NOMO-1 treated with dmso at 0.1 percent for 144 hours (cell line): ENCODE results near the gene ATOX1.

Experiments used
- DNase-seq: peaks from one replicate; lab custom pipeline; 2025; ENCODE audit not compliant: unreplicated experiment; lab: John Stamatoyannopoulos, UW

ATOX1 gene

DNA sequence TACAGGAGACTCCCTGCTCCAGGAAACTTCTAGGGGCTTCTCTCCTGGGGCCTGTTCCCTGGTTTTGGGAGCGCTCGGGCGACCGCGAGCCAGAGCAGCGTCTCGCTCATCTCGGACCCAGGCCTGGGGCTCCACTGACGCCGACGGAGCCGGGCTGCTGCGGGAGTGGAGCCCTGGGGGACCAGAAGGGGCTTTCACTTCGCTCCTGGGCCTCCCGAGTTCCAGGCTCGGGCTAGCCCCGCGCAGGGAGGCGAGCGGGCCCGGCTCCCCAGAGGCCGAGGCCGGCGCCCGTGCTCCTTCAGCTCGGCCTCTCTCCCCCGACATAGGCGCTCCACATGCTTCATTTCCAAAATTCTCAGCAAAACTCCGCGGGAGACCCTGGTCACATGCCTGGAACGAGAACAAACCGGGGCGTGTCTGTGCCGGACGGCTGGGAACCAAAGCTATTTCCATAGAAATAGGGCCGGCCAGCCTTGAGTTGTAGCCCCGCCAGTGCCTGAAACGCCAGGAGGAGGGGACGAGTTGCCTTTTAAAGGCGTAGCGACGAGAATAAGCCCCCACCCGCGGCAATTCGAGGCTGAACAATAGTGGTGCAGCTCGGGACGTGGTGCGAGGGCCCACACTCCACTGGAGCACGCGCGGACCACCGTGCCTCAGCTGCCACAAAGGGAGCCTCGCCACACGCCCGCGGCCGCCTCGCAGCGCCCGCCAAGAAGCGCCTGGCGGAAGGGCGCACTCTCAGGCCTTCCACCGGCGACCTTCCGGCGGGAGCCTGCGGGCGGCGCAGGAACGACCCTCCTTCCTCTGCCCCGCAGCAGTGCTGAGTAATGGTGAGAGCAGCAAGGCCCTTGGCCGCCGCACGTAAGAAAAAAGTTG is 12.2 kb upstream of the ATOX1 start:
- DNase-seq = peak; percentile 67

DNA sequence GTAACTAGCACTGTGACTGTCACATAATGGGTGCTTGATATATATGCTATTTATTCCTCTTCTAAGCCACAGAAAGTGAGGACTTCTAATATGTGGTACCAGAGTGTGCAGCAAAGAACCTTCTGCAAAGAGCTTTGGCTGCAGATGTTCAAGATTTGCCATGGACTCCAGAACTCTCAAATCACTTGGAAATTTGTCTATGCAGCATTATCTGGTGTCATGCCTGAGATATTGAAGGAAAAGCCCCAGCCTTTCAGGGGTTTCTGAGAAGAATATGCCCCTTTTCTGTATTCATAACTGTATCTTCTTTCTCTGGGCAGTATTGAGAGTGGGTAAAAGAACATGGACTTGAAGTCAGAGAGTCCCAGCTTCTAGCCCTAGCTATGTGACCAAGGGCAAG is 8.5 kb upstream of the ATOX1 start:
- DNase-seq = no peak

DNA sequence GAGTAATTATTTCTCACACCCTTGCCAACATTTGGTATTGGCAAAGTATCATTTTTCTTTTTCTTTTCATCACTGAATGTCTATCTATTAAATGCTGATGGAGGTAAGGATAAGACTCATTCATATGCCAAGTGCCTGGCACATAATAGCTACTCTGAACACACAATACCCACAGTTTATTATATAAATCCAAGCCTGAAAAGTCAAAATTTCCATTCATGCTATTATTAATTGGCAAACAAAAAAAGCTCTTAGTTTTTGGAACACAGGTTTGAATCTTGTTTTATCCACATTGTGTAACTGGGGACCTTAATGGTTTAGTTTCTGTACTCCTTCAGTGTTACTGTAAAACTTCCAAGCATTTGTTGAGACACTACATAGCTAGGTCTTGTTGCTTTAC is 6.4 kb upstream of the ATOX1 start:
- DNase-seq = no peak

DNA sequence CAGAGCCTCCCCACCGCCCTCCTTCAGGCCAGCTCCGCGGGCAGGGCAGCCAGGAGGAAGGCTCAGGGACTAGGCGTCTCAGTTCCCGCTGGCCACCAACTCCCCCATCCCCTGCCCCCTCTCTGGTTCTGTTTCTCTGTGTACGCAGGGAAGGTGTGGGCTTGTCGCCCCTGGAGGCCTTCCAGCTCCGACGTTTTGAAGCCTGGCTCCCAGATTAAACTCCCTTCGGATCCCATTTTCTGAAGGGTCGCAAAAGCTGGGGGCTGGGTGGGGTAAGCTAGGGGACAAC is 346 bp downstream of the ATOX1 start:
- no peak for DNase-seq

DNA sequence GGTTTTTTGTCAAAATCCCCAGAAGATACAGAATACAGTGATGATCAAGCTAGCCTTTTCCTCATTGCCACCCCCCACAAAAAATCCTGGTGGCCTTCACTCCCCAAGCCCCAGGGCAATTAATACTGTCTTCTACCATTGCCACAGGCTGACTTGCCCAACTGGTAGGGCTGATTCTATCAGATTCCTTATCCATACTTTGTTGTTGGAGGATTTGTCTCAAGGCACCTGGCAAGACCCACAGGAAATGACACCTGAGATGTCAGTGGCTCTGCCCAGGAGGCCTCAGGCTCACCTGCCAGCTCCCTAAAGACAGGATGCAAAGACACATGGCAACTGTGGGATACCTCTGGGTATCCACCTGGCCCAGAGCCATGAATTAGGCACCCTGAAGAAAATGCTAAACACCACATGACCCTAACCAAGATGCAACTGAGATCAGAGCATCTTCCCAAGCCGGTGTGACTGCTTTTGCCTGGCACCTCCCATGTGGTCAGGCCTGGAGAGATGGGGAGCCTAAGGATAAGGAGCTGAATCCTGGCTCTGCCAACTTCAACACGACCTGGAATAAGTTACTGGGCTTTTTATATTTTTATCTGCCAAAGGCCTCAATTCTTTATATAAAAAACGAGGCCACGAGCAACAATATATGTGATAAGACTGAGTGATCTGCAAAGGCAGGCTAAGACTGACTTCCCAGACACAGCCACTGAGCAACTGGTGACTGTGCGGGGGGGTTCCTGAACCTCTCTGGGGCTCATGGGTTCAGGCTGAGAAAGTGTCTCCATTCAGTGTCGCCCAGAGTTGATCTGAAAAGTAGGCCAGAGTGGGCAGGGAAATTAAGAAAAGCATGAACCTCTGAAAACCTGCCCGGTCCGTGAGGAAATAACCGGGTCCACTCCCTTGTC is 944 bp downstream of the ATOX1 start:
- no peak for DNase-seq

DNA sequence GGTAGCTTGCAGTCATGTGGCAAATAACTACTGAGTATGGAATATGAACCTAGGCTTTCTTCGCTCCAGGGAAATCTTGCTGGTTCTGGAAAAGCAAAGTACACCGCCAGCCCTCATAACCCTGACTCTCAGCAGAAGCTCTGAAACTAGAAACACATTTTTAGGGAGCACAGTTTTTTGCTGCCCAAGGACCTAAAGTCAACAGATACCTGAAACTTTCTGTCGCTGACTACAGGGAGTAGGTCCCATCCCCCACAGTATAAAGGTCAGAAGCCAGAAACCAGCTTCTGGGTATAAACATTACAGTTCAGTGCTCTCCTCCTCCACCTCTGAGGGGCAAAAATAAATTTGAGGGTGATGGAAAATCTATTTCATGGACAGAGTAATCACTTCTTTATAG is 3.0 kb downstream of the ATOX1 start:
- no peak for DNase-seq

DNA sequence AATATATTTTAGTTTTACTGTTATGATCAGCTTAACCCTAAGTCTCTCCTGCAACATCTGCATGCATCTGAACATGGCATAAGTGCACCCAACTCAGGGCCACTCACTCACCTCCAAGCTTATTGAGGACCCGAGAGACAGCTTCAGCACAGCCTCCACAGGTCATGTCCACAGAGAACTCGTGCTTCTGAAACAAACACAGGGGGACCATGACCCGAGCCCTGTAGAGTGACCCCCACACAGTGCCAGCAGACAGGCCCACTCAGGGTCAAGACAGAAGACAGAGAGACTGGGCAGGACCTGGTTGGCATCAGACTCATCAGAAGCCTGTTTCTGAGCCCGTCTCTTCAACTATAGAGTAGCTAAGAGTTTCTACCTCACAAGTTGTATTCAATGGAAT is 6.8 kb downstream of the ATOX1 start:
- no peak for DNase-seq

DNA sequence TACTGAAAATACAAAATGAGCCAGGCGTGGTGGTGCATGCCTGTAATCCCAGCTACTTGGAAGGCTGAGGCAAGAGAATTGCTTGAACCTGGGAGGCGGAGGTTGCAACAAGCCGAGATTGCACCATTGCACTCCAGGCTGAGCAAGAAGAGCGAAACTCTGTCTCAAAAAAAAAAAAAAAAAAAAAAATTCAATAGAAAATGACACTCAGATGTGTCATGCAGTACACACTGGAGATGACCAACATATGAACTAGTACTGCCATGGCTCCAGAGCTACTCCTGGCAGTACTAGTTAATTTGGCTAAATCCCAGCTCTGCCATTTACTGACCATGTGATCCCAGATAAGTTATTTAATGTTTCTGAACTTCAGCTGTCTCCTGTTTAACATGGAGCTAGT is 7.3 kb downstream of the ATOX1 start:
- DNase-seq = no peak

DNA sequence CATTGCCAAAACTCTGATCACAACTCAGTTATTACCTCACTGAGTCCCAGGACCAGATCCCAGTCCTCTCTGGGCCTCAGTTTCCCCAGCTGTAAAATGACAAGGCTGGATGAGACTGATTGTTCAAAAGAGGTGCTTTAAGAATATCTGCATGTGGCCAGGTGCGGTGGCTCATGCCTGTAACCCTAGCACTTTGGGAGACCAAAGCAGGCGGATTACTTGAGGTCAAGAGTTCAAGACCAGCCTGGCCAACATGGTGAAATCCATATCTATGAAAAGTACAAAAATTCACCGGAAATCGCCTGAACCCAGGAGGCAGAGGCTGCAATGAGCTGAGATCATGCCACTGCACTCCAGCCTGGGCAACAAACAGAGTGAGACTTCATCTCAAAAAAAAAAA is 8.3 kb downstream of the ATOX1 start:
- DNase-seq = no peak

DNA sequence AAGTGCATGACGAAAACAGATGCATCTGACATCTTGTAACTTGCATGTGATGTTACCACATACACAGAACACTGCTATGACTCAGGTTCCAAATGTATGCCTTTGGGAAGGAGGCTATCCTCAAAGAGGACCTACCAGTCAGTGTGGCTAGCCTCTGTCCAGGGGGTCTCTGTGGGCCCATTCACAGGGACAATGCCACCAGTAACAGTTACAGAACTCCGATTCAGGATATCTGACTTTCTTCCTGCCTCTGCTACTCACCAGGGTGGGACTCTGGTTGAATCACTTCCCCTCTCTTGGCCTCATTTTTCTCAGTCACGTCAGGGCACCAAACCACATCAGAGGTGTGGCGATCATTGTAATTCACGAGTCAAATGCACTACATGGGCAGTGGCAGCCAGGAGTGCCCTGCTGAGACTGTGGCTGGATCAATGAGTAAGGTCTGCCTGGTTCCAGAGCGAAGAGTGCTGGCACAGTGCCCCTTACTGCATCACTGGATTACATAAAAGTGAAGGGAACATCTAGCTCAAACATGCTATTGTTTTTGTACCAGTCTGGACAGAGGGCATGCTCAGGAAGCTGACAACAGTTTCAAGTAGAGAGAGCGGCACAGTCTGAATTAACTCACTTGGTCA is 13.2 kb downstream of the ATOX1 start:
- peak; percentile 19 for DNase-seq

DNA sequence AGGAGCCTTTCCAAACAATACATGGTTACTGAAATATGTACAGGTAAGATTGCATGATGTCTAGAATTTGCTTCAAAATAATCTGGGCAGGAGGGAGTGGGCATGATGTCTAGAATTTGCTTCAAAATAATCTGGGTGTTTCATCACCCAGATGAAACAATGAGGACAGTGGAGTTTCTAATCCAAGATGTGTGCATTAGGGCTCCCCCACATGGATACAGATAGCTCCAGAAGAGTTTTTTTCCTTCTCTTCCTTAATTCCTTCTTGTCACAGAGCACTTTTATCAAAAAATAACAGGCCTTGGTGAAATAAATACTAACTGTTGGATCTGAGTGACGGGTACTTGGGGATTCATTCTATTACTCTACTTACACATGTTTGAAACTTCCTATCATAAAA is 14.9 kb downstream of the ATOX1 start:
- DNase-seq = no peak

DNA sequence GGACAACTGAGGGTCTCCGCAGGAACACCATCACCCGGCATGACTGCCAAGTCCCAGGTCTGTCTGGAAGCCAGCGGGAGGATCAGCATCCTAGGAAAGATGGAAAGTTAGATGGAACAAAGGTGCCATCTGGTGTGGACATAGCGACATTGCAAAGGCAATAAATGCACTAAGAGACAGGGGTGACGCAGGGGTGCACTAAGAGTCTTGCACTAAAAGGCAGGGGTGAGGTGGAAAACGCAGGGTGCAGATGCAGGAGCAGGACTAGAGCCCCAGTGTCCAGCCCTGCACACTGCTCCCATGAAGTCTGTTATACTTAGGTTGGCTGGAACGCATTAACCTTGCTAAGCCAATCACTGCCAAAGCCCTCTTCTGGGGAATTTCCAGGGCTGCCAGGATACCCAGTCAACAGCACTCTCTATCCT is 15.5 kb downstream of the ATOX1 start:
- DNase-seq = no peak

DNA sequence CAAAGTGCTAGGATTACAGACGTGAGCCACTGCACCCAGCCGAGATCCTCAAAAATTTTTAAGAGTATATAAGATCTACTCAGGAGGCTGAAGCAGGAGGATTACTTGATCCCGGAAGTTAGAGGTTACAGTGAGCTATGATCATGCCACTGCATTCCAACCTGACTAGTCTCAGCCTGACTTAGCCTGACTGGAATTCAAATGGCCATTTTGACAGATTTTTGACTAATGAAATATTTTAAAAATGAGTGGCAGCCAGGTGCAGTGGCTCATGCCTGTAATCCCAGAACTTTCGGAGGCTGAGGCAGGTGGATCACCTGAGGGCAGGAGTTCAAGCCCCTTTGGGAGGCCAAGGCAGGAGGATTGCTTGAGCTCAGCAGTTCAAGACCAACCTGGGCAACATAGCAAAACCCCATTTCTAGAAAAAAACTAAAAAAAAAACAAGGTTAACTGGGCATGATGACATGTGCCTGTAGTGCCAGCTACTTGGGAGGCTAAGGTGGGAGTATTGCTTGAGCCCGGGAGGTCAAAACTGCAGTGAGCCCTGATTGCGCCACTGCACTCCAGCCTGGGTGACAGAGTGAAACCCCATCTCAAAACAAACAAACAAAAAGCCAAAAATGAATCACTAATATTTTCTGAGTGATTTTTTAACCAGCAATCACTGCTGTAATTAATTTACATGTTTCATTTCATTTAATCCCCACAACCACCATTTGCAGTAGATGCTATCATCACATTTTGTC is 16.6 kb downstream of the ATOX1 start:
- DNase-seq = no peak

DNA sequence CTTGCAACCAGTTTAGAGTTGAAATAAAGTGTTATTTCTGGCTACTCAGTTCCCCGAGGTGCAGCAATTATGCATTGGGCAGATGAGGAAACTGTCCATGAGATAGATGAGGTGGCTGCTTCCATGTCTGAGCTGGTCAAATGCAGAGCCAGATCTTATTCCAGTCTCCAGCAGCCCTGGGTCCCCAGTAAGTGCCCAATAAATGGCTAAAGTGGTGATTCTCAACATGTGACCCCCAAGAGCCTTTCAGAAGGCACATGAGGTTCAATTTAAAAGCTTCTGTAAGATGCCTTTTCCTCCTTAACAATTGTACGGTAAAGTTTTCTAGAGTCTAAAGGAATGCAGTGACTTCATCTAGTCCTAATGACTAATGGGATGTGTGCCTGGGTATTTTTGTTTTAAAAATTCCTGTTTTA is 17.5 kb downstream of the ATOX1 start:
- no peak for DNase-seq

DNA sequence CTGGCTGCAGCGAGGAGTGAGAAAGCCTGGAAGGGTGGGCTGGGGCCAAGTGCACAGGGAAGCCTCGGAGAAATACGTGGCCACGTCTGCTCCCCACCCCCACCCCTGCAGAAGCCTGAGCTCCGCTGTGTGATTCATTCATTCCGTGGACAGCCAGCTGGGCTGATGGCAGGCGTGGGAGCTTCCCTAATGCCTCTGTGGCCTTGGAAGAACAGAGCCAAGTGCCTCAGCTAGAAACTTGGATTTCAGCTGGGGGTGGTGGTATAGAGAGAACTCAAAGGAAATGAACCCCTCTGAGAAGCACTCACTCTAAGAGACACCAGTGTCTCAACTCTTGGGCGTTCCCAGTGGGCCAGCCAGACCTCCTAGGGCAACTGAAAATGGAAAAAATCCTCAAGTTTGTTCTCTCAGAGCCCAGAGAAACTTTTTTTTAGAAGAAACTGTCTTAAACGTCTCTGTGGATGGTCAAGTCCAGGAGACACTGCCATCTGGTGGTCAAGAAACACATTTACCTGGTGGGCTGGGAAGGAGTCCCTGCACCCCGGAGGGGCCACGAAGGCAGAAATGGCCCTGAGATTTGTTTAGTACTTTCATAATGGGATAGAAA is 18.0 kb downstream of the ATOX1 start:
- no peak for DNase-seq

DNA sequence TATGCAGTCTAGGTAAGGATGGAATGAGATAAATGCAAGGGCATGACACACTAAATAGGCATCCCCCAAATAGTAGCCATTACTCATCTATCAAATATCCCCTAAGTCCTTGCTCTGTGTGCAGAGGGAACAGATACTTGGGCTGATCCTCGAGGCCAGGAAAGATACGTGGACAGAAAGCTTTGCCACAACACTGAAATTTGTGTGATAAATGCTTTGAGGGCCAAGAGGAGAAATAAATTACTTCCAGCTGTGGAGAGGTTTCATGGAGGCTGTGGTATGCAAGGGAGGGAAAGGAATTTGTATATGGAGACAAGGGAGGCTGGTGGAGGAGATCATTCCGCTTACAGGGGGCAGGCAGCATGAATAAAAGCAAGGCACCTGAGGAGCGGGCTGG is 18.5 kb downstream of the ATOX1 start:
- no peak for DNase-seq

DNA sequence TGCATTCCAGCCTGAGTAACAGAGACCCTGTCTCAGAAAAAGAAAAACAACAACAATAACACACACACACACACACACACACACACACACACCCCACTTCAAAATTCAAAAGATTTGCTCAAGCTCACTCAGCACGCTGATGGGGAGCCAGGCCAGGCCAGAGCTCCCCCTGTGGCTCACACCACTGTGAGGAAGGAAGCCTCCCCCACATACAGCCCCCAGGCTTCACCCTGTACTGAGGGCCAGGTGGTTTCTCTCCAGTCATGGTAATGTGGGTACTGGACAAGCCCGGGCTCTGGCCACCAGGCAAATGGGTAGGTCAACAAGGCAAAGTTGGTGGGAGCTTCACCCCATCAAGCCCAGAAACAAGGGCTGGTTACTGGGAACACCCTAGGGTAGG is 19.0 kb downstream of the ATOX1 start:
- no peak for DNase-seq

DNA sequence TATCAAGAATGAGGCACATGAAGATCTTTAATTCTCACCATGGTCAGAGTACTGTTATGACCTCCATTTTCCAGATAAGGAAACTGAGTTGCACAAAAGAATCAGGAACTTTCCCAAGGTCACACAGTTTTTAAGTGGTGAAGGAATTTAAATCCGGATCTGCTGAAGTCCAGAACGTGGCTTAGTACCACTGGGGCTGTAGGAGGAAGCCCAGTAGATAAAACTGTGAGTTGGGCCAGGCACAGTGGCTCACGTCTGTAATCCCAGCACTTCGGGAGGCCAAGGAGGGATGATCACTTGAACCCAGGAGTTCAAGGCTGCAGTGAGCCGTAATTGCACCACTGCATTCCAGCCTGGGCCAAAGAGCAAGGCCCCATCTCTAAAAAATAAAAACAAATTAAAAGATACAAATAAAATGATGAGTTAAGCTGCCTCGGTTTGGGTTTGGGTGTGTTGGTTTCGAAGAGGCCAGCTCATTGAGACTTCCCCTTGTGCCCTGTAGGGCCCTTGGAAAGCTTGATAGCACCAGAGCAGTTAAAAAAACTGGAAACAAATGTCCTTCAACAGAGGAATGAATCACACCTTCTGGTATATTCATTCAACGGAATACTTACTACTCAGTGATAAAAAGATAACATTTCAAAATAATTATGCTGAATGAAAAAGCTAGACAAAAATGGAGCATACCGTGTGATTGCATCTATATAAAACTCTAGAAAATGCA is 20.1 kb downstream of the ATOX1 start:
- DNase-seq = no peak

DNA sequence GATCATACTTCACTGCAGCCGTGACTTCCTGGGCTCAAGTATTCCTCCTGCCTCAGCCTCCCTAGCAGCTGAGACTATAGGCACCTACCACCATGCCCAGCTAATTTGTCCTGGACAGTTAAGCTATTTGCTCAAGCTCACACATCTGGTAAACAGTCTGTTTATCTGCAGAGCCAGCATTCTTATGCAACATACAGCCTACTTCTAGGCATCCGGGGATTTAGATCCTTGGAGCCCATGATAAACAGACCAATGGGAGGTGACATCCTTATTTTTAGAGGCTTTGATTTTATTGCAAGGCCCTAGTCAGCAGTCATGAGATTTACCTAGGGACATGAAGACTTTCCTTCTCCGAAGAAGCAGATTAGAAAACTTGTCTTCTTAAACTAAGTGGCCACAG is 21.0 kb downstream of the ATOX1 start:
- no peak for DNase-seq

DNA sequence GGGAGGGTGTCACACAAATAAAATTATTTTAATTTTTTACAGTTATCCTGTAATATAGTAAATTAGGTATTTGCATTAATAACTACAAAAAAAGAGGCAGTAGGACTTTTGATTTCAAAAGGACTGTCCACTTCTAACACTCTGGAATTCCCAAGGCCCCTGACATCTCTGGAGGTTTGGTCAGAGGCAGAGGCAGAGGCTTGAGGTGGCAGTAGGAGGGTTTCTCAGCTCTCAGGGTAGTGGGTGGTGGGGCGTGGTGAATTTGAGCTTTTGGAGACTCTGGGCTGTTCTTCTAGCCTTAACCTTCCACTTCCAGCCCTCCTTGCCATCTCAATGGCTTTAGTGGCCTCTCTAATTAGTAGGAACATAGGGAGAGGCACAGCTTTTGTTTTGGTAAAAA is 22.8 kb downstream of the ATOX1 start:
- DNase-seq = no peak
